ENCODE measurements around the gene RASL10B.

The RASL10B gene

DNA sequence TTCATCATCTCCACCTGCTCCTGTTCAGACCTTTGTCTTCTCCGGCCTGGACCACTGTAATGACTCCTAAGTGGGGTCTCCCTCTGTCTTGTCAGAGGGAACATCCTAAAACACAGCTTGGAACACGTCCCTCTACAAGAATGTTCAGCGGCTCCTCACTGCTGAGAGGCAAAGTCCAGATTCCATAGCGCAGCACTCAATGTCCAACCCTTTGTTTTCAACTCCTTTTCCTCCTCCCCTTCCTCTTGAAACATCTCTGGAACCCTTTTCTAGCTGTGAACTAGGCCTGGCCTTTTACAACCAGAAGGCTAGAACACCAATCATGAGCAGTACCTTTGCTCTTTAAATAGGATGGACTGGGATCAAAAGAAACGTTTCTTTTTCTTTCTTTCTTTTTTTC is 30.2 kb downstream of the RASL10B start:
- TF ChIP-seq, protein P1, sequence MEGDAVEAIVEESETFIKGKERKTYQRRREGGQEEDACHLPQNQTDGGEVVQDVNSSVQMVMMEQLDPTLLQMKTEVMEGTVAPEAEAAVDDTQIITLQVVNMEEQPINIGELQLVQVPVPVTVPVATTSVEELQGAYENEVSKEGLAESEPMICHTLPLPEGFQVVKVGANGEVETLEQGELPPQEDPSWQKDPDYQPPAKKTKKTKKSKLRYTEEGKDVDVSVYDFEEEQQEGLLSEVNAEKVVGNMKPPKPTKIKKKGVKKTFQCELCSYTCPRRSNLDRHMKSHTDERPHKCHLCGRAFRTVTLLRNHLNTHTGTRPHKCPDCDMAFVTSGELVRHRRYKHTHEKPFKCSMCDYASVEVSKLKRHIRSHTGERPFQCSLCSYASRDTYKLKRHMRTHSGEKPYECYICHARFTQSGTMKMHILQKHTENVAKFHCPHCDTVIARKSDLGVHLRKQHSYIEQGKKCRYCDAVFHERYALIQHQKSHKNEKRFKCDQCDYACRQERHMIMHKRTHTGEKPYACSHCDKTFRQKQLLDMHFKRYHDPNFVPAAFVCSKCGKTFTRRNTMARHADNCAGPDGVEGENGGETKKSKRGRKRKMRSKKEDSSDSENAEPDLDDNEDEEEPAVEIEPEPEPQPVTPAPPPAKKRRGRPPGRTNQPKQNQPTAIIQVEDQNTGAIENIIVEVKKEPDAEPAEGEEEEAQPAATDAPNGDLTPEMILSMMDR (IDR thresholded peaks at IDR 0.05; ENCODE audit: low read depth, low read length), result no peak
- no peak for TF ChIP-seq EZH2phosphoT487 (IDR thresholded peaks at IDR 0.05; ENCODE audit: low read depth)
- Histone ChIP-seq H2AFZ (ENCODE audit: low read depth, low read length) (no peak overlapping the region), H3K36me3 (replicated peaks; ENCODE audit: low read depth, low read length) (no peaks in the 10 kb centered on the region), H3K27me3 (ENCODE audit: low read depth, low read length) (peaks cover 10% of the 10 kb centered on the region; the same call in 1 of the 2 replicates), H3K4me2 (ENCODE audit: low read length) (no peak overlapping the region), H3K9ac (ENCODE audit: low read length) (no peak overlapping the region), H3K4me3 (ENCODE audit: low read length) (no peak overlapping the region), H3K79me2 (ENCODE audit: low read length) (no peaks in the 10 kb centered on the region), H4K20me1 (ENCODE audit: insufficient read depth, low read length) (no peaks in the 10 kb centered on the region), H3K4me1 (ENCODE audit: low read length) (peaks cover 9% of the 10 kb centered on the region), H3K27ac (ENCODE audit: low read length) (no peak overlapping the region), H3K9me3 (ENCODE audit: insufficient read depth, low read length) (no peaks in the 10 kb centered on the region)

DNA sequence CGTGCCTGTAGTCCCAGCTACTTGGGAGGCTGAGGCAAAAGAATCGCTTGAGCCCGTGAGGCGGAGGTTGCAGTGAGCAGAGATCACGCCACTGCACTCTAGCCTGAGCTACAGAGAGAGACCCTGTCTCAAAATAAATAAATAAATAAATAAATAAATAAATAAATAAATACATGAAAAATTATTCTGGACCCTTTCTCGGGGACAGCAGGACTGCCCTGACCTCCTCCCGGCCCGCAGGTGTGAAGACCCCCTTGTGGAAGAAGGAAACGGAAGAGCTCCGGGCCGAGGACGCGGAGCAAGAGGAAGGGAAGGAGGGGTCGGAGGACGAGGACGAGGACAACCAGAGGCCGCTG is 32.3 kb downstream of the RASL10B start:
- H2AFZ ChIP-seq (ENCODE audit: low read depth, low read length), result no peak overlapping the region
- H3K27ac ChIP-seq (ENCODE audit: low read length), result no peak overlapping the region
- no peaks in the 10 kb centered on the region for H3K79me2 ChIP-seq (ENCODE audit: low read length)
- no peaks in the 10 kb centered on the region for H4K20me1 ChIP-seq (ENCODE audit: insufficient read depth, low read length)
- H3K36me3 ChIP-seq (replicated peaks; ENCODE audit: low read depth, low read length), result no peaks in the 10 kb centered on the region
- H3K9ac ChIP-seq (ENCODE audit: low read length), result no peak overlapping the region
- TF ChIP-seq, protein P1 (IDR thresholded peaks at IDR 0.05; ENCODE audit: low read depth, low read length), result no peak
- TF ChIP-seq EZH2phosphoT487 (IDR thresholded peaks at IDR 0.05; ENCODE audit: low read depth), result no peak
- H3K4me3 ChIP-seq (ENCODE audit: low read length), result peak overlapping the region; percentile 88
- no peaks in the 10 kb centered on the region for H3K9me3 ChIP-seq (ENCODE audit: insufficient read depth, low read length)
- H3K4me2 ChIP-seq (ENCODE audit: low read length), result peak overlapping the region; percentile 94
- peaks cover 7% of the 10 kb centered on the region for H3K4me1 ChIP-seq (ENCODE audit: low read length)
- H3K27me3 ChIP-seq (ENCODE audit: low read depth, low read length), result peaks cover 21% of the 10 kb centered on the region

DNA sequence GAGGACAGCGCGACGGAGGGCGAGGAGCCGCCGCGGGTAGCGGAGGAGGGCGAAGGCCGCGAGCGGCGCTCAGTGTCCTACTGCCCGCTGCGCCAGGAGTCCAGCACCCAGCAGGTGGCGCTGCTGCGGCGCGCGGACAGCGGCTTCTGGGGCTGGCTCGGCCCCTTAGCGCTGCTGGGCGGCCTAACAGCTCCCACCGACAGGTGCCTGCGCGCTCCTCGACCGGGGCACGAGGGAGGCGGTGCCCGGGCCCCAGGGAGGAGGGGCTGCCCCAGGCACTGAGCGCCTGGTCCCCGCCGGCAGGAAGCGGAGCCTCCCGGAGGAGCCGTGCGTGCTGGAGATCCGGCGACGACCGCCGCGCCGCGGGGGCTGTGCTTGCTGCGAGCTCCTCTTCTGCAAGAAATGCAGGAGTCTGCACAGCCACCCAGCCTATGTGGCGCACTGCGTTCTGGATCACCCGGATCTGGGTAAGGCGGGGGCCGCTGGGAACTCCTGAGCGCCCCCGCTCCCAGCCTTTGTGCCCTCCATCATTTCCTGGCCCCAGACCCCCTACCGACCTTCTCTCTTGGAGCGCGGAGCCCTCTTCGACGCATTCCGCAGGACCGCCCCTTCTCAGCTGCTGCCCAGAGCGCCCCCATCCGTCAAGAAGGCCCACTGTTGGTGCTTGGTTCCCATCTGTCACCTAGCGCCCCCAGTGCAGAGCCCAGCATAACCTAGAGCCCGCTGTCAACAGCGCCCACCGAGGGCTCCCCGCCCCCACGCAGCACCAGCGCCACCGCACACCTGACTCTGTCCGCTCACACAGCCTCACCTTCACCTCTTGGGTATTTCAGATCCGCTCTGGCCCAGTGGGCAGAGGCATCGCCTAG is 32.9 kb downstream of the RASL10B start:
- Histone ChIP-seq H3K4me1 (ENCODE audit: low read length) (peaks cover 7% of the 10 kb centered on the region), H3K79me2 (ENCODE audit: low read length) (no peaks in the 10 kb centered on the region), H4K20me1 (ENCODE audit: insufficient read depth, low read length) (no peaks in the 10 kb centered on the region), H3K27ac (ENCODE audit: low read length) (0 out of 2 replicates have a peak overlapping the region, but pooled peaks have one; percentile 19), H3K4me2 (ENCODE audit: low read length) (peak overlapping the region; percentile 94), H3K27me3 (ENCODE audit: low read depth, low read length) (peaks cover 25% of the 10 kb centered on the region), H3K9me3 (ENCODE audit: insufficient read depth, low read length) (no peaks in the 10 kb centered on the region), H3K36me3 (replicated peaks; ENCODE audit: low read depth, low read length) (no peaks in the 10 kb centered on the region), H3K9ac (ENCODE audit: low read length) (peak overlapping the region; percentile 49), H3K4me3 (ENCODE audit: low read length) (peak overlapping the region; percentile 88), H2AFZ (ENCODE audit: low read depth, low read length) (peak overlapping the region; percentile 67)
- TF ChIP-seq, protein P1 (IDR thresholded peaks at IDR 0.05; ENCODE audit: low read depth, low read length), result peak; percentile 73
- TF ChIP-seq EZH2phosphoT487 (IDR thresholded peaks at IDR 0.05; ENCODE audit: low read depth), result no peak

DNA sequence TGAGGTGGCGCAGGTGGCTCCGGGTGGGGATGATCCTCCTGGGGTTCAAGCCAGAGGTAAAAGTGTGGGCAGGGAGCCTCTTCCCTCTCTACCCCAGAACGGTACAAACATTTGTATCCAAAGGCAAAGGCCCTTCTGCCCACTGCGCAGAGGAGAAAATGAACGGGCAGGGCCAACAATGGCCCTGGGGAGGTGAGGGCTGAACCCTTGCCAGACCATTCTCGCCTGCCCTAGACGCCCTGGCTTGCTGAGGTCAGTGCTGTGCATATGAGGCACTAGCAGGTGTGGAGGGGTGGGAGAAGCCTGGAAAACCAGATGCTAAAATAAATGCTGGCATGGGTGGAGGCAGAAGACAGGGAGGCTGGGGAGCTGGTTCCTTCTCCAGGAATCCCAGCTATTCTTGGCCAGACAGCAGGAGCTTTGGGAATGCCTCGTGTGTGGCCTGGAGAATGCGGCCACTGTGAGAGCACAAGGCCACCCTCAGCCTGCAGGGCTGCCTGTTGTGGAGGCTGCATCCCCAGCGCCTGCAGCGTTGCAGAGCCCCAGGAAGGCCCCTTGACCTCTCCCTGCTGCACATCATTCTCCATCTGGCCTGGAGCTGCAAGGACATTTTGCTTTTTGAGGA is 33.8 kb downstream of the RASL10B start:
- Histone ChIP-seq H3K4me1 (ENCODE audit: low read length) (peaks cover 7% of the 10 kb centered on the region), H3K4me3 (ENCODE audit: low read length) (peak overlapping the region; percentile 88), H3K9ac (ENCODE audit: low read length) (no peak overlapping the region), H2AFZ (ENCODE audit: low read depth, low read length) (no peak overlapping the region), H3K4me2 (ENCODE audit: low read length) (peak overlapping the region; percentile 94), H3K27ac (ENCODE audit: low read length) (no peak overlapping the region), H3K79me2 (ENCODE audit: low read length) (no peaks in the 10 kb centered on the region), H3K27me3 (ENCODE audit: low read depth, low read length) (peaks cover 20% of the 10 kb centered on the region), H3K36me3 (replicated peaks; ENCODE audit: low read depth, low read length) (no peaks in the 10 kb centered on the region), H3K9me3 (ENCODE audit: insufficient read depth, low read length) (no peaks in the 10 kb centered on the region), H4K20me1 (ENCODE audit: insufficient read depth, low read length) (no peaks in the 10 kb centered on the region)
- TF ChIP-seq, protein P1 (IDR thresholded peaks at IDR 0.05; ENCODE audit: low read depth, low read length), result no peak
- no peak for TF ChIP-seq EZH2phosphoT487 (IDR thresholded peaks at IDR 0.05; ENCODE audit: low read depth)

Measured in OCI-LY3 (cell line).